NK-92 (cell line): ENCODE results near the gene TENT4B.
"Not testable (repeated sequence)": the region's sequence is repeated elsewhere in the genome, so short reads cannot be mapped to it uniquely, and the experiment has no call there.

Source experiments
- DNase-seq: peaks from one replicate; lab custom pipeline; 2025; ENCODE audit not compliant: unreplicated experiment; lab: John Stamatoyannopoulos, UW

The TENT4B gene

DNA sequence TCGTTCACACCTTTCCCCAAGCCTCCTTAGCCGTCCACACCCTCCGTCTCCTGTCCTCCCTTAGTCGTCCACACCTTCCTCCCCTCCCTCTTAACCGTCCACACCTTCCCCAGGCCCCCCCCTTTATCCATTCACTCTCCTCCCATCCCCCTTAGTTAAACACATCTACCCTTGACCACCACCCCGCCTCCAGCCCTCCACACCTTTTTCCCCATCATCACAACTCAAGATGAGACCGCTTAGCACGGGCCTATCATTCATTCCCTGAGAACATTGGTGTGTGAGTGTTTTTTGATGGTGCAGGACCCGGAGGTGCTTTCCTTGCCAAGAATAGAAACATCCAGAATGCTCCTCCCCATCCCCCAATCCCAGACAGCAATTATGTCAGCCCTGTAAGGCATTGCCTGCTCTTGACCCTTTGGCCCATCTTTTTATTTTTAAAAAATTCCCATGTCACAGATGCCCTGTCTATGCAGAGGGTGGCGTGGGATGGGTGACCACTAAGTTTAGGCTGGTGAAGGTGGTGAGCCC is 1.4 kb downstream of the TENT4B start:
- DNase-seq: no peak

GRCh38 chr16:50155925-50156324 is 2.8 kb downstream of the TENT4B start:
- DNase-seq: no peak

- no peak for DNase-seq
Observed at GRCh38 chr16:50156590-50156989, 3.5 kb downstream of the TENT4B start.

GRCh38 chr16:50160495-50161164 is 7.5 kb downstream of the TENT4B start:
- DNase-seq: no peak

DNA sequence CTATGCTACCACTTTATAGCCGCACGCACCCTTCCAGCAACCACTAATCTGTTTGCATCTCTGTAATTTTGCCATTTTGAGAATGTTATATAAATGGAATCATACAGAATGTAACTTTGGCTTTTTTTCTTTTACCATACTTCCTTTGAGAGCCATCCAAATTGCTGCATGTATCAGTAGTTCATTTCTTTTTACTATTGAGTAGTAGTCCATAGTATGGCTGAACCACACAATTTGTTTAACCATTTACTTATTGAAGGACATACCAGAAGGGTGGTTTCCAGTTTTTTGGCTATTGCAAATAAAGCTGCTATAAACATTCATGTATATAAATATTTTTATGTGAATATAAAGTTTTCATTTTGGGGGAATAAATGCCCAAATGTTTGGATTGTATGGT is 8.8 kb downstream of the TENT4B start:
- DNase-seq: no peak

DNA sequence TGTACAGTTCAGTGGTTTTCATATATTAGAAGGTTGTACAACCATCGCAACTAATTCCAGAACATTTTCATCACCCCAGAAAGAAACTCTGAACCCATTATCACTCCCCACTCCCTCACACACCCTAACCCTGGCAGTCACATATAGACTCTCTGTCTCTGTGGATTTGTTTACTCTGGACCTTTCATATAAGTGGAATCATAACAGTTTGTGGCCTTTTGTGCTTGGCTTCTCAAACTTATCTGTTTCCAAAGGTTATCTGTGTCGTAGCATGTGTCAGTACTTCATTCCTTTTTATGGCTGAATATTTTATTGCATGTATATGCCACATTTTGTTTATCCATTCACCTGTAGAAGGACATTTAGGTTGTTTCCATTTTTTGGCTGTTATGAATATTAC is 12.4 kb downstream of the TENT4B start:
- DNase-seq: no peak

DNA sequence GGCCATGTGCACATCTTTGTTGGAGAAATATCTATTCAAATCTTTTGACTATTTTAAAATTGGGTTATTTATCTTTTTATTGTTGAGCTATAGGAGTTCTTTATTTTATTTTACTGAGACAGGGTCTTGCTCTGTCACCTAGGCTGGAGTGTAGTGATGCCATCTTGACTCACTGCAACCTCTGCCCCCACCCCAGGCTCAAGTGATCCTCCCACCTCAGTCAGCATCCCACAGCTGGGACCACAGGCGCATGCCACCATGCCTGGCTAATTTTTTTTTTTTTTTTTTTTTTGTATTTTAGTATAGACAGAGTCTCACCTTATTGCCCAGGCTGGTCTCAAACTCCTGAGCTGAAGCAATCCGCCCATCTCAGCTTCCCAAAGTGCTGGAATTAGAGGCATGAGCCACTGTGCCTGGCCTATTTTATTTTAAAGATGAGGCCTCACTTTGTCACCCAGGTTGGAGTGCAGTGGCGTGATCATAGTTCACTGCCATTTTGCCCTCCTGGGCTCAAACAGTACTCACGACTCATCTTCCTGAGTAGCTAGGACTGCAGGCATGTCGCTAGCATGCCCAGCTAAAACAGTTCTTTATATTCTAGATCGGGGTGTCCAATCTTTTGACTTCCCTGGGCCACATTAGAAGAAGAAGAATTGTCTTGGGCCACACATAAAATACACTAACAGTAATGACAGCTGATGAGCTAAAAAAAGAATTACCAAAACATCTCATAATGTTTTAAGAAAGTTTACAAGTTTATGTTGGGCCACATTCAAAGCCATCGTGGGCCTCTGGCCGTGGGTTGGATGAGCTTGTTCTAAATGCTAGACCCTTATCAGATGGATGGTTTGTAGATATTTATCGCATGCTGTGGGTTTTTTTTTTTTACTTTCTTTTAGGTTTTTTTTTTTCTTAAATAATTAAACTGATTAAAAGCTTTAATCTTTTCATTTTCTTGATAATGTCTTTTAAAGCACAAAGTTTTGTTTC is 13.7 kb downstream of the TENT4B start:
- DNase-seq: no peak

- no peak for DNase-seq
Observed at GRCh38 chr16:50167556-50167955, 14.4 kb downstream of the TENT4B start.

DNA sequence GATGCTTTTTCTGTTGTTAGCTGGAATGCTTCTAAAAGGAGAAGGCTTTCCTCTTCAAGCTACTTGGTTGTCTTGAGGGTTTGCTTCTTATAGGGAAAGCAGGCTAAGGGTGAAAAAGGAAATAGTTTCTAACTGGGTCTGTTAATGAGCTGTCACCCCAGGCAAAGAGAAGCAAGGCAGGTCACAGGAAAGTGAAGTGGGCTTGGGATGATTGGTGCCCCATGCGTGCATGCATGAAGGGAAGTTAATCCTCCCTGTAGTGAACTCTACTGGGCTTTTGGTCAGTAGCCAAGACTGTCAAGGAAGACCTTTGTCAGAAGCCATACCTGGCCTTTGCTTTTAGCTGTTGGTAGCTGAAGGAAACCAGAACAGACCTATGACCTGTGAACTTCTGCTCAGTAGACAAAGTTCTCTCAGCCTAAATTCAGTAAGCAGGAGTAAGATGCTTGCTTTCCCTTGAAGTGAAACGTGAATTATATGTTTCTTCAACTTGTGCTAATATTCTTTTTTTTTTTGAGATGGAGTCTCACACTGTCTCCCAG is 16.5 kb downstream of the TENT4B start:
- DNase-seq: no peak

DNA sequence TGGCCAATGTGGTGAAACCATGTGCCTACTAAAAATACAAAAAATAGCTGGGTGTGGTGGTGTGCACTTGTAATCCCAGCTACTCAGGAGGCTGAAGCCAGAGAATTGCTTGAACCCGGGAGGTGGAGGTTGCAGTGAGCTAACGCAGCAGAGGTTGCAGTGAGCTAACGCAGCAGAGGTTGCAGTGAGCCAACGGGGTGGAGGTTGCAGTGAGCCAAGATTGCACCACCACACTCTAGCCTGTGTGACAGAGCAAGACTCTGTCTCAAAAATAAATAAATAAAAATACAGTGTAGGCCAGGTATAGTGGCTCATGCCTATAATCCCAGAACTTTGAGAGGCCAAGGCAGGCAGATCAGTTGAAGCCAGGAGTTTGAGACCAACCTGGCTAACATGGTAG is 18.7 kb downstream of the TENT4B start:
- not testable (repeated sequence) for DNase-seq

- DNase-seq: no peak
Observed at GRCh38 chr16:50172195-50172922, 19.3 kb downstream of the TENT4B start.

- no peak for DNase-seq
Observed at GRCh38 chr16:50173316-50173715, 20.2 kb downstream of the TENT4B start.

DNA sequence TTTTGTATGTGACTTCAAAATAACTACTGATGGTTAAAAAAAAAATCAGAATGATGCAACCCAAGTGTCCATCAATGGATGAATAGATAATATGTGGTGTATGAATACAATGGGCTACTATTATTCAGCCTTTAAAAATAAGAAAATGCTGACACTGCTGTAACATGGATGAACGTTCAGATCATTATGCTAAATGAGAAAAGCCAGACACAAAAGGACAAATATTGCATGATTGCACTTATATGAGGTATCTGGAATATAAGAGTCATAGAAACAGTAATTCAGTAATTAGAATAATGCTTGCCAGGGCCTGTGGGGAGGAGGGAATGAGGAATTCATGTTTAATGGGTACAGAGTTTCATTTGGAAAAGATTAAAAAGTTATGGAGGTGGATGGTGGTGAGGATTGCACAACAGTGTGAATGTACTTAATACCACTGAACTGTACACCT is 25.4 kb downstream of the TENT4B start:
- no peak for DNase-seq

GRCh38 chr16:50182441-50182840 is 29.3 kb downstream of the TENT4B start:
- DNase-seq: no peak

DNA sequence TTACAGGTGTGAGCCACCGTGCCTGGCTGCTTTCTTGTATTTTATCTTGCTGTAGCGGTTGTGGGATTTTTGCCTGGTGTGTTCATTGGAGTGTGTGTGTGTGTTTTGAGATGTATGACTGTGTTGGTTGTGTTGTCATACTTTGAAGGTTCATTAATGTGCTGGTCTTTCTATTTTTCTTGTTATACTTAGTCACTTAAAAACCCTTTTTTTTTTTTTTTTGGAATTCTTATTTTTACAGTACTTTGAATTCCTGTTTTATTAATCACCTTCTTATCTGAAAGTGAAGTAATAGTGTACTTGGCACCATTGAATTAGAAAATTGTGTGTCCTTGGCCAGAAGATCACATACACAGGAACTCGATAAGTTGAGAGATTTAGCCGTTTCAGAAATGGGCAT is 30.2 kb downstream of the TENT4B start:
- no peak for DNase-seq

DNA sequence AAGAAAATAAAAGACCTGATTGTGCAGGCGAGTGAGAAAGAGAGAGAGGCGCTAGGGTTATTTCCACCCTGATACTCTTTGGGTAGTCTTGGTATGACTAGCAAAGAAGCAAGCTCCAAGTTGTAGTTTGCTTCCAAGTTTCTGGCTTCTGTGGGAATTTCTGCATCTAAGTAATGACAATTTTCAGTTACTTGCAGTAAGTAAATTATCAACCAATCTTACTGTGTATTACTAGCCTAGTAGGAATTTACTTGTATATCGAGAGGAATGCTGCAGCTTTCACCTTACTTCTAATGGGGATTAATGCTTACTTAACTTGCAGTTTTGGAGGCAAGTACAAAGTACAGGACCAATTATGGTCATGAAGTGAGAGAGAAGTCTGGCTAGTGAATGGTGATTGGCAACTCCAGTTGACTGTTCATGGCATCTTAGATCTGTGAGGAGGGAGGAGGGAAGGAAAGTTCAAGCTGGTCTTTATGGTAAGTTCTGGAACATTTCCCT is 31.9 kb downstream of the TENT4B start:
- no peak for DNase-seq

DNA sequence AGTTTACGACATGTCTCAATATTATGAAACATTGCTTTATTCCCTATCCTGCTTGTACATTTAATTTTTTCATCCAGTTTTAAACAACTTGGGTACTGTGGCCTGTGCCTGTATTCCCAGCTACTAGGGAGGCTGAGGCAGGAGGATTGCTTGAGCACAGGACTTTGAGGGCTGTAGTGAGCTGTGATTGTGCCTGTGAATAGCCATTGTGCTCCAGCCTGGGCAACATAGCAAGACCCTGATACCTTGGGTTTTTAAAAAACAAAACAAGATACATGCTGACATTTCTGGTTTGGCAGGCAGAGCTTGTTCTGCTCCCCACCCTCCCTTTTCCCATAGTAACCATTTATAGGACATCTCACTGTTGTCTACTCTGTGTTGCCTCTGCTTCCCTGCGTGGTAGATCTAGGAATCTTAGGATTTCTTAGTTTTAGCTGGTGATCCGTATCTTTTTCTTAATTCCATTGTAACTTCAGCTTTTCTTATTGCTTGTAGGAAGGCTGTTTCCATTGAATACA is 35.6 kb downstream of the TENT4B start:
- no peak for DNase-seq

- no peak for DNase-seq
Observed at GRCh38 chr16:50190292-50190691, 37.2 kb downstream of the TENT4B start.

DNA sequence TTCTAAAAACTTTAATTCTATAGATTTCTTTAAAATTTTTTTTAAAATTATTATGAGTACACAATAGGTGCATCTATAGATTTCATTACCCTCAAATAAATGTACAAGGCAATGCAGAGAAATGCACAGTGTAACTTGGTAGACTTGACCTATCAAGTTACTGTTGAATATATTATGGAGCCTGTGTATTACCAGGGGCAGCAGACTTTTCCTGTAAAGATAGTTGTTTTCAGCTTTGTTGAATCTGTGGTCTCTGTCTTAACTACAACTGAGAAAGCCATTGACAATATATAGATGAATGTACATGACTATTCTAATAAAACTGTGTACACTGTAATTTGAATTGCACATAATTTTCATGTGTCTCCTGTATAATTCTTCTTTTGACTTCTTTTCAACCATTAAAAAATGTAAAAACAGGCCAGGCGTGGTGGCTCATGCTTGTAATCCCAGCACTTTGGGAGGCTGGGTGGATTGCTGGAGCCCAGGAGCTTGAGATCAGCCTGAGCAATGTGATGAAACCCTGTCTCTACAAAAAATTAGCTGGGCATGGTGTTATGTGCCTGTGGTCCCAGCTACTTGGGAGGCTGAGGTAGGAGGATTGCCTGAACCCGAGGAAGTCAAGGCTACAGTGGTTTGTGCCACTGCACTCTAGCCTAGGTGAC is 39.4 kb downstream of the TENT4B start:
- DNase-seq: no peak

GRCh38 chr16:50193594-50193993 is 40.5 kb downstream of the TENT4B start:
- DNase-seq: no peak
